Epithelial cell of esophagus (primary cell): ENCODE data around the gene ZNF276.

Experiments
- DNase-seq: peaks from one replicate; pipeline ENCODE4 v3.0.0; 2010; ENCODE audit warnings: low read depth
- H3K4me3 ChIP-seq: 2 replicates; pipeline ENCODE4 v1.5.1; 2011; ENCODE audit warnings: mild to moderate bottlenecking, low read length, control low read depth
- CTCF ChIP-seq: IDR thresholded peaks from 2 replicates; pipeline ENCODE4 v1.5.1; 2011; ENCODE audit warnings: low read depth, mild to moderate bottlenecking, low read length, control low read depth, inconsistent platforms; ENCODE audit not compliant: insufficient read depth; ENCODE audit errors: missing control alignments

The ZNF276 gene

GRCh38 chr16:89744813-89745212 is 23.5 kb downstream of the ZNF276 start:
- H3K4me3 ChIP-seq, result no peak overlapping the region
- TF ChIP-seq CTCF, result no peak
- no peak for DNase-seq

DNA sequence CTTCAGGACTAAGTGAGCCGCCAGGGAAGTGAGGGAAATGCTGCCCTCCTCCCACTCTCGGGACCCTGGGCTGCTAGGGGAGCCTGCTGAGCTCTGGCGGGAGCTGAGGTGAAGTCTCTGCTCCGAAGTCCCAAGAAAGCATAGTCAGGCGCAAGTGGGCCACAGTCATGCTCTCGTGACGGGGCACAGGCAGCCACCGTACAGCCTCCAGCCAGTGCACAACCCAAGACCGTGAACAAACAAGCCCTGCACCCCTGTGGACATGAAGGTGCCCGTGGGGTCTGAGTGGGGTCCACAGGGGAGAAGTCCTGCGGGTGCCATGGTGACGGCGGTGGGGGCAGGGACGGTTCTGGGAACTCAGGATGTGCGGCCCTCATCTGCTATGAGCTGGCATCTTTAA is 24.7 kb downstream of the ZNF276 start:
- H3K4me3 ChIP-seq, result no peak overlapping the region
- no peak for TF ChIP-seq CTCF
- no peak for DNase-seq

DNA sequence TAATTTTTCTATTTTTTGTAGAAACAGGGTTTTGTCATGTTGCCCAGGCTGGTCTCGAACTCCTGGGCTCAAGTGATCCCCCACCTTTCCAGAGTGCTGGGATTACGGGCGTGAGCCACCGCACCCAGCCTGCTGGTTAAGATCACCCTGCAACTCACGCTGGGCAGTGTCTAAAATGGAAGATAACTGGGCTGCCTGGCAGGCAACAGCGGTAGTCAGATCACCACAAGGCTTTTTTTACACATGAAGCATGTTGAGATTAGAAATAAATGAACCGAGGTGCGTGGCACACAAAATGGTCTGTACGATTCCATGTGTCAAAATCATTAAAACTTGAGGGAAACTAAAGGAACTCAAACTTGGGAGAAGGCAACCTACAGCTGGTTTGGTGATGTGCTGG is 26.7 kb downstream of the ZNF276 start:
- no peak for TF ChIP-seq CTCF
- no peak for DNase-seq
- no peak overlapping the region for H3K4me3 ChIP-seq

DNA sequence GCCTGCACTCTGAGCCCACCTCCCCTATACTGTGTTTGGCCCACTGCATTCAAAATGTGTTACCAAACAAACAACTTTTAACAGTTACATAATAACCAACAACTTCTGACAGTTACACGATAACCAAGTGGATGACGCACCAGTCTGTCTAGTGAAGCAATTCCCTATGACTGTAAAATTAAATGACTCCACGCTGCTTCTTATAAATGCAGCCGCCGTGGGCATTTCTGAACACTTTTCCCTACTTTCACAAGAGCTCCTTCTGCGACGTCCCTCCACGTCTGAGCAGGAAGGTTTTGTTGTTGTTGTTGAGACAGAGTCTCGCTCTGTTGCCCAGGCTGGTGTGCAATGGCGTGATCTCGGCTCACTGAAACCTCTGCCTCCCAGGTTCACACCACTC is 27.6 kb downstream of the ZNF276 start:
- H3K4me3 ChIP-seq, result no peak overlapping the region
- DNase-seq, result no peak
- no peak for TF ChIP-seq CTCF

- no peak overlapping the region for H3K4me3 ChIP-seq
- no peak for TF ChIP-seq CTCF
- DNase-seq, result peak; percentile 32
Measured at GRCh38 chr16:89749637-89750036, 28.3 kb downstream of the ZNF276 start.

DNA sequence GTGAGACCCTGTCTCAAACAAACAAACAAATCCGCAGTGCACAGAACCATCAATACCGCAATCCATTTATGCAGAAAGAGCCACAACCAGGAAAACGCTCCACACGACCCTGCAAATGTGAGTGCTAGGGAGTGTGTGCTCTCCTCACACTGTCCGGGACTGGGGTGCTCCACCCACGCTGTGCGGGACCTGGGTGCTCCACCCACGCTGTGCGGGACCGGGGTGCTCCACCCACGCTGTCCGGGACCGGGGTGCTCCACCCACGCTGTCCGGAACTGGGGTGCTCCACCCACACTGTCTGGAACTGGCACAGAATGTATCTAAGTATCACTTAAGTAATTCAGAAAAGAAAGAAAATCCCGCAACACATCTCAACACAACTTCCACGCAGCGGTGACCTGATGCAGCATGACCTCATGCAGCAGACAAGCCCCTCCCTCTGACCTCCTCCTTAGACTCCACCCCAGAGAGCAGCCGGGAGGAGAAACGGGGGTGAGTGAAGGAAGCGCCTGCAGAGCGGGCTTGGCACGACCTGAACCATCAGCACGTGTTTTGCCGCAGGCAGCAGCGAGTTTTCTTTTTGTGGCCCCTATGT is 38.5 kb downstream of the ZNF276 start:
- no peak overlapping the region for H3K4me3 ChIP-seq
- no peak for TF ChIP-seq CTCF
- DNase-seq, result no peak

GRCh38 chr16:89761304-89761922 is 40.1 kb downstream of the ZNF276 start:
- DNase-seq, result no peak
- H3K4me3 ChIP-seq, result no peak overlapping the region
- no peak for TF ChIP-seq CTCF
